ENCODE results near the gene CCDC85B. TPM values are rescaled to one million over a fixed set of nuclear protein-coding genes. Genes with fewer than 3 reads are reported as not detected.

Gene CCDC85B
- total and polyA plus RNA-seq, 2 of the 13 experiments (the other 11 are each of a cell fraction or from before 2014, with no cell fraction given) = 8.2 to 19.5 TPM

DNA sequence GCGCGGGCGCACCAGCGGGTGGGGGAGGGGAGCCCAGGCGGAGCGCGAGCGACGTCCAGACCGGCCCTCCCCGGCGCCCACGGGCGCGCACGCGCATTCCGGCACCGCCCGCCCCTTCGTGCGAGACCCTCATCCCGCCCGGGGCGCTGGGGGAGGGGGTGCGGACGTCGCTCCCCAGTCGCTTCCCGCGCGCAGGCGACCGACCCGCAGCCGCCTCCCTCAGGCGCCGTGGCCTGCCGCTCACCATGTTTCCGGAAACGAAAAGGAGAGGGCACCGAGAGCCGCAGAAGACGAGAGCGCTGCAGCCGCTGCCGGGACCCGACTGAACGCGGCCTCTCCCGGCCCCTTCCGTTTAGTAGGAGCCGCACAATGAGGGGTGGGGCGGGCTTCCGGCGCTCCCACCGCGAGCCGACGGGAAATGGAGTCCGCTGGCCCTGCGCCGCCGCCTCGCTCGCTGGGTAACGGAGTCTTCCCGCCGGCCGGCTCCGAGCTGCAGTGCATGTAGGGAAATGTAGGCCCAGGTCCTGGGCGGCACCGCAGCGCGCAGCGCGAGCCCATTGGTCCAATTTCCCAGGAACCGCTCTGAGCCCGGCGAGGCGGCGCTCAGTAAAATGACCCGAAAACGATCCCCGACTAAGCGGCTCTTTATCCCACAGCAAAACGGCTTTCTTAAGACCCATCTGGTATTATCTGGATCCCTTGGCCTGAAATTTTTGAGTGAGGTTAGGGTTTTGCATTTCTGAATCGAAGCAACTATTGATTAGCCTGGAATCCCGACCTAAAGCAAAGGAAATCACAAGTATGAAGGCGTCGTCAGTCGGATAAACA is 32.4 kb upstream of the CCDC85B start, which contains the start of gene CFL1 (continued):
- TF ChIP-seq POGZ (CRISPR knock-in tag; IDR thresholded peaks at IDR 0.05) = peak; percentile 38; the same call in 1 of the 2 replicates
- peak; percentile 23; the same call in 1 of the 2 replicates for TF ChIP-seq ZBTB7B (CRISPR knock-in tag; IDR thresholded peaks at IDR 0.05)
- no peak for TF ChIP-seq PRMT3 (CRISPR knock-in tag; IDR thresholded peaks at IDR 0.05; ENCODE audit: borderline replicate concordance, low read depth)
- TF ChIP-seq ZNF501 (CRISPR knock-in tag; IDR thresholded peaks at IDR 0.05) = peak; percentile 73
- TF ChIP-seq ZNF577 (CRISPR knock-in tag; IDR thresholded peaks at IDR 0.05; ENCODE audit: borderline replicate concordance, low read depth) = no peak
- TF ChIP-seq SATB2 (CRISPR knock-in tag; IDR thresholded peaks at IDR 0.05) = no peak
- peak; percentile 97 for TF ChIP-seq DRAP1 (CRISPR knock-in tag; IDR thresholded peaks at IDR 0.05)
- TF ChIP-seq IKZF4 (CRISPR knock-in tag; IDR thresholded peaks at IDR 0.05; ENCODE audit: borderline replicate concordance, low read depth, not compliant biosample characterization) = peak; percentile 84
- TF ChIP-seq CENPX (CRISPR knock-in tag; IDR thresholded peaks at IDR 0.05) = no peak
- 0 out of 2 replicates have a peak, but pooled peaks have one; percentile 65 for TF ChIP-seq FOXO1 (CRISPR knock-in tag; IDR thresholded peaks at IDR 0.05)
- TF ChIP-seq SETDB1 (CRISPR knock-in tag; IDR thresholded peaks at IDR 0.05; ENCODE audit: borderline replicate concordance) = no peak
- peak; percentile 69 for TF ChIP-seq TARDBP (CRISPR knock-in tag; IDR thresholded peaks at IDR 0.05)
- TF ChIP-seq ZNF687 (CRISPR knock-in tag; IDR thresholded peaks at IDR 0.05) = peak; percentile 56
- no peak for TF ChIP-seq TCF7 (IDR thresholded peaks at IDR 0.05; ENCODE audit: low read depth)
- no peak for TF ChIP-seq NFKBIZ (CRISPR knock-in tag; IDR thresholded peaks at IDR 0.05)
- TF ChIP-seq PAWR (CRISPR knock-in tag; IDR thresholded peaks at IDR 0.05; ENCODE audit: borderline replicate concordance) = no peak
- no peak for TF ChIP-seq CREBL2 (CRISPR knock-in tag; IDR thresholded peaks at IDR 0.05; ENCODE audit: borderline replicate concordance)
- 0 out of 2 replicates have a peak, but pooled peaks have one; percentile 46 for TF ChIP-seq CAMTA2 (CRISPR knock-in tag; IDR thresholded peaks at IDR 0.05; ENCODE audit: borderline replicate concordance)
- peak; percentile 21 for TF ChIP-seq MYC (CRISPR knock-in tag; IDR thresholded peaks at IDR 0.05; ENCODE audit: borderline replicate concordance)
- TF ChIP-seq ZNF879 (CRISPR knock-in tag; IDR thresholded peaks at IDR 0.05) = no peak
- TF ChIP-seq TBL1XR1 (IDR thresholded peaks at IDR 0.05; ENCODE audit: borderline replicate concordance, low read length, partially characterized antibody) = peak; percentile 55
- TF ChIP-seq SMARCC2 (IDR thresholded peaks at IDR 0.05) = no peak
- TF ChIP-seq KLF12 (CRISPR knock-in tag; IDR thresholded peaks at IDR 0.05; ENCODE audit: borderline replicate concordance) = peak; percentile 100

All from HepG2 (cell line).